C4-2B (cell line): ENCODE results near the gene RAPGEF4.

Source experiments
- ZFX ChIP-seq: fragments of 450-650 bp; IDR thresholded peaks from 2 replicates; pipeline ENCODE4 v1.6.1; 2017
- TF ChIP-seq, protein P1 (sequence below): fragments of 450-650 bp; conservative IDR thresholded peaks from 2 replicates; pipeline ENCODE4 v1.5.1; 2017; ENCODE audit warnings: mild to moderate bottlenecking

- TF ChIP-seq, protein P1, sequence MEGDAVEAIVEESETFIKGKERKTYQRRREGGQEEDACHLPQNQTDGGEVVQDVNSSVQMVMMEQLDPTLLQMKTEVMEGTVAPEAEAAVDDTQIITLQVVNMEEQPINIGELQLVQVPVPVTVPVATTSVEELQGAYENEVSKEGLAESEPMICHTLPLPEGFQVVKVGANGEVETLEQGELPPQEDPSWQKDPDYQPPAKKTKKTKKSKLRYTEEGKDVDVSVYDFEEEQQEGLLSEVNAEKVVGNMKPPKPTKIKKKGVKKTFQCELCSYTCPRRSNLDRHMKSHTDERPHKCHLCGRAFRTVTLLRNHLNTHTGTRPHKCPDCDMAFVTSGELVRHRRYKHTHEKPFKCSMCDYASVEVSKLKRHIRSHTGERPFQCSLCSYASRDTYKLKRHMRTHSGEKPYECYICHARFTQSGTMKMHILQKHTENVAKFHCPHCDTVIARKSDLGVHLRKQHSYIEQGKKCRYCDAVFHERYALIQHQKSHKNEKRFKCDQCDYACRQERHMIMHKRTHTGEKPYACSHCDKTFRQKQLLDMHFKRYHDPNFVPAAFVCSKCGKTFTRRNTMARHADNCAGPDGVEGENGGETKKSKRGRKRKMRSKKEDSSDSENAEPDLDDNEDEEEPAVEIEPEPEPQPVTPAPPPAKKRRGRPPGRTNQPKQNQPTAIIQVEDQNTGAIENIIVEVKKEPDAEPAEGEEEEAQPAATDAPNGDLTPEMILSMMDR, result no peak
- TF ChIP-seq ZFX, result no peak
Measured at GRCh38 chr2:172709566-172710291, 25.9 kb upstream of the RAPGEF4 start.
